Transverse colon (tissue), 4 donors: ENCODE results near the gene KTN1. TPM values are rescaled to one million over a fixed set of nuclear protein-coding genes. Genes with fewer than 3 reads are reported as not detected.

Source experiments
- DNase-seq: peaks from one replicate; pipeline ENCODE4 v3.0.0-alpha.2; 2019
- H3K27ac ChIP-seq, 4 donors: fragments of 200-600 bp; sonication (generic); 2 replicates each; pipeline ENCODE4 v1.5.1; 2016 to 2018; ENCODE audit warnings: inconsistent platforms in 4 of 4
- H3K27me3 ChIP-seq: fragments of 200-600 bp; sonication (generic); 2 replicates; pipeline ENCODE4 v1.5.1; 2017; ENCODE audit warnings: inconsistent platforms
- H3K36me3 ChIP-seq, 4 donors: fragments of 200-600 bp; sonication (generic); 2 replicates each; pipeline ENCODE4 v1.5.1; 2017 to 2019; ENCODE audit warnings: inconsistent platforms in 4 of 4
- H3K4me1 ChIP-seq, 4 donors: fragments of 200-600 bp; sonication (generic); 2 replicates each; pipeline ENCODE4 v1.5.1; 2017 to 2020; ENCODE audit warnings: inconsistent platforms in 4 of 4
- H3K4me3 ChIP-seq, 4 donors: fragments of 200-600 bp; sonication (generic); 1 replicate in 1 of 4; 2 replicates in 3 of 4; pipeline versions ENCODE4 v1.5.1 to v1.6.1; 2017 to 2019; ENCODE audit warnings: inconsistent platforms in 4 of 4
- H3K9me3 ChIP-seq, 2 donors: fragments of 200-600 bp; sonication (generic); 2 replicates each; pipeline ENCODE4 v1.5.1; 2017 to 2019; ENCODE audit warnings: inconsistent platforms in 2 of 2
- EP300 ChIP-seq: sonication (generic); formaldehyde crosslinking; IDR thresholded peaks from one replicate; pipeline ENCODE4 v1.6.1; 2017; ENCODE audit warnings: antibody characterized with exemption, low read depth
- POLR2A ChIP-seq: fragments of 450-650 bp; IDR thresholded peaks from one replicate; pipeline ENCODE4 v1.6.1; 2016; ENCODE audit warnings: antibody characterized with exemption, mild to moderate bottlenecking, moderate library complexity
- POLR2AphosphoS5 ChIP-seq, 3 donors: sonication (generic); formaldehyde crosslinking; IDR thresholded peaks; one replicate each; pipeline ENCODE4 v1.6.1; 2016; ENCODE audit warnings: antibody characterized with exemption in 3 of 3
- WGBS, 2 donors: methylation state at CpG; one replicate each; pipeline ENCODE4 v1.1.5; 2018; ENCODE audit warnings: low coverage in 1 of 2; 5-methylcytosine and 5-hydroxymethylcytosine counted together
- in situ Hi-C, 4 donors: fragments of 200-750 bp; cut with MboI; loops; one replicate each; pipeline versions ENCODE4 v1.15.0 to v1.15.1; 2017; ENCODE audit warnings: low sequenced_read_pairs in 3 of 4, low pct_ligation_motif_present in 1 of 4, low pct_unique_long_range_greater_than_20kb in 1 of 4
- intact Hi-C: fragments of 100-400 bp; cut with DNase I; formaldehyde crosslinking; loops from one replicate; pipeline ENCODE4 v1.15.1; 2023; ENCODE audit warnings: low total_unique reads
- total RNA-seq, 4 donors: library from RNA; depleted of rRNA; stranded (reverse); fragments of >200 nt; gene quantifications; one replicate each; pipeline ENCODE4 v1.1.0, GENCODE V29; 2016
- TF ChIP-seq, protein P1 (sequence below), 5 experiments: fragments of 200-600 bp in 3 of 5; fragments of 450-650 bp in 2 of 5; sonication (generic) in 3 of 5; IDR thresholded peaks; 1 replicate in 2 of 5; 2 replicates in 3 of 5; pipeline ENCODE4 v1.5.1; 2016 to 2017; ENCODE audit warnings: antibody characterized with exemption in 5 of 5, inconsistent platforms in 3 of 5, mild to moderate bottlenecking in 2 of 5, moderate library complexity in 1 of 5

The KTN1 gene
- total RNA-seq, 4 donors from 2014 or later, result 101 to 279 (median 129) TPM

DNA sequence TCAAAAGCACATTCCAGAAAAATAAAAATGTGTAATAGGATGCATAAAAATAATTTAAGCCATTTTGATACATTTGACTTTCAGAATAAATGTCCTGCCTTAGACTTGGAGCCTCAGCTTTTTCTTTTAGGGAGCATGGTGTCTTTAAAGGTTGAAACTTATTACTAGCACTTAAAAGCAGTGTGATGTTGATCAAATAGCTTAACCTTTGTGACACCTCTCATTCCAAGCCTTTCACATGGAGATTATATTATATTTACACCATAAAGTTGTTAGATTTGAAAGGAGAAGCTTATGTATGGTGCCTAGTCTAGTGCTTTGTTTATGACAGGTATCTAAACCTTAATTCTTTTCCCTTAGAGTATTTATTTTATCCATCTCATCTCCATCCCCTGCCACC, 61.9 kb downstream of the KTN1 start:
- Histone ChIP-seq H3K9me3 (no peaks in the 10 kb centered on the region), H3K4me1 (no peaks in the 10 kb centered on the region), H3K27me3 (no peaks in the 10 kb centered on the region), H3K27ac (no peak overlapping the region), H3K4me3 (no peak overlapping the region), H3K36me3 (peaks cover 0 to 44% (median 20%) of the 10 kb centered on the region in 4 donors)
- intact Hi-C loops (no loop called here), in situ Hi-C loops (no loop called here)
- no peak for TF ChIP-seq EP300
- DNase-seq, result no peak

GRCh38 chr14:55645145-55645544, 65.1 kb downstream of the KTN1 start:
- Histone ChIP-seq H3K27me3 (no peaks in the 10 kb centered on the region), H3K36me3 (peaks cover 0 to 49% (median 24%) of the 10 kb centered on the region in 4 donors), H3K4me3 (no peak overlapping the region), H3K27ac (no peak overlapping the region), H3K4me1 (no peaks in the 10 kb centered on the region), H3K9me3 (no peaks in the 10 kb centered on the region)
- TF ChIP-seq, protein P1, sequence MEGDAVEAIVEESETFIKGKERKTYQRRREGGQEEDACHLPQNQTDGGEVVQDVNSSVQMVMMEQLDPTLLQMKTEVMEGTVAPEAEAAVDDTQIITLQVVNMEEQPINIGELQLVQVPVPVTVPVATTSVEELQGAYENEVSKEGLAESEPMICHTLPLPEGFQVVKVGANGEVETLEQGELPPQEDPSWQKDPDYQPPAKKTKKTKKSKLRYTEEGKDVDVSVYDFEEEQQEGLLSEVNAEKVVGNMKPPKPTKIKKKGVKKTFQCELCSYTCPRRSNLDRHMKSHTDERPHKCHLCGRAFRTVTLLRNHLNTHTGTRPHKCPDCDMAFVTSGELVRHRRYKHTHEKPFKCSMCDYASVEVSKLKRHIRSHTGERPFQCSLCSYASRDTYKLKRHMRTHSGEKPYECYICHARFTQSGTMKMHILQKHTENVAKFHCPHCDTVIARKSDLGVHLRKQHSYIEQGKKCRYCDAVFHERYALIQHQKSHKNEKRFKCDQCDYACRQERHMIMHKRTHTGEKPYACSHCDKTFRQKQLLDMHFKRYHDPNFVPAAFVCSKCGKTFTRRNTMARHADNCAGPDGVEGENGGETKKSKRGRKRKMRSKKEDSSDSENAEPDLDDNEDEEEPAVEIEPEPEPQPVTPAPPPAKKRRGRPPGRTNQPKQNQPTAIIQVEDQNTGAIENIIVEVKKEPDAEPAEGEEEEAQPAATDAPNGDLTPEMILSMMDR (IDR thresholded peaks at IDR 0.05), result no peak
- TF ChIP-seq POLR2A (no peak), EP300 (no peak), POLR2AphosphoS5 (IDR thresholded peaks at IDR 0.05) (no peak)
- intact Hi-C loops (no loop called here), in situ Hi-C loops (no loop called here)
- WGBS, 2 donors, result 71 to 90% methylated on average over 1 of the region's 1 CpG
- DNase-seq, result no peak

- H3K4me3 ChIP-seq, result no peak overlapping the region
- DNase-seq, result no peak
- H3K9me3 ChIP-seq, result no peaks in the 10 kb centered on the region
- H3K27me3 ChIP-seq, result no peaks in the 10 kb centered on the region
- in situ Hi-C loops, result no loop called here
- intact Hi-C loops, result no loop called here
- H3K4me1 ChIP-seq, result no peaks in the 10 kb centered on the region
- H3K27ac ChIP-seq, result no peak overlapping the region
- WGBS, 2 donors, result 92 to 99% methylated on average over 2 of the region's 2 CpGs
- H3K36me3 ChIP-seq, result peaks cover 0 to 48% (median 22%) of the 10 kb centered on the region in 4 donors
- TF ChIP-seq, protein P1 (IDR thresholded peaks at IDR 0.05), result no peak
- TF ChIP-seq POLR2A (no peak), EP300 (no peak), POLR2AphosphoS5 (IDR thresholded peaks at IDR 0.05) (no peak)
Measured at GRCh38 chr14:55645845-55646832, 66.1 kb downstream of the KTN1 start.

DNA sequence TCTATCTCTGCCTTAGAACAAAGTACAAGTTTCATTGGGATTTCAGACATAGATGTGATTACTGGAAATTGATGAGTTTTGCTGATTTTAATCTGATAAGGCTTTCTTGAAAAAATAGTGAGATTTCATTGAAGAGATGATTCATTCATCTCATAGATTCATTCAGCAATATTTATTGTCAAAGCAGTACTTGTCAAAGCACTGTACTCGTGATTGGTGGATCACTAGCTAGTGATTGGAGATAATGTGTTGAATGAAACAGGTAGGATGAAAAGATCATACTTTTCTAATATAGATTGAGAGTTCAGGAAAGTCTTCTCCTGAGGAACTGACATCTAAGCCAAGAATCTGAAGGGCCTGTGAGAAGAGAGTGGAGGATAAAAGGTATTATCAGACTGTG, 71.0 kb downstream of the KTN1 start:
- in situ Hi-C loops (loop anchor here in 2 of 4 donors (25.0 kb wide), 1 partner anchor 214 kb away; the partner anchor contains the start of gene TBPL2 (in 2 of the 2)), intact Hi-C loops (no loop called here)
- Histone ChIP-seq H3K27me3 (no peaks in the 10 kb centered on the region), H3K36me3 (peaks cover 0 to 74% (median 32%) of the 10 kb centered on the region in 4 donors), H3K4me1 (no peaks in the 10 kb centered on the region), H3K4me3 (no peak overlapping the region), H3K27ac (no peak overlapping the region), H3K9me3 (no peaks in the 10 kb centered on the region)
- no peak for DNase-seq
- WGBS, 2 donors, result 75 to 77% methylated on average over 1 of the region's 1 CpG
- TF ChIP-seq POLR2AphosphoS5 (IDR thresholded peaks at IDR 0.05) (no peak), EP300 (no peak), POLR2A (no peak)
- TF ChIP-seq, protein P1 (IDR thresholded peaks at IDR 0.05), result no peak
